ENCODE measurements around the gene CIDEC. TPM values are rescaled to one million over a fixed set of nuclear protein-coding genes. Genes with fewer than 3 reads are reported as not detected.
A peak's percentile ranks its signal among the peaks of the same experiment; 100 is the strongest.
"Not testable (repeated sequence)": the region's sequence is repeated elsewhere in the genome, so short reads cannot be mapped to it uniquely, and the experiment has no call there.

The CIDEC gene
- total RNA-seq, 2 donors from 2014 or later, result 63.3 to 127 TPM

- intact Hi-C loops (cut with DNase I); DNase-seq; ATAC-seq: not testable (repeated sequence)
These were observed 25.6 kb downstream of the CIDEC start for GRCh38 chr3:9854291-9854940.

GRCh38 chr3:9852528-9852927 lies 27.5 kb downstream of the CIDEC start:
- intact Hi-C loops (cut with DNase I), result no loop called here
- ATAC-seq (no peak), DNase-seq (no peak)

- DNase-seq; ATAC-seq; intact Hi-C loops (cut with DNase I): not testable (repeated sequence)
These were observed 28.1 kb downstream of the CIDEC start for GRCh38 chr3:9851926-9852325.

- ATAC-seq; DNase-seq; intact Hi-C loops (cut with DNase I): not testable (repeated sequence)
These were observed 28.7 kb downstream of the CIDEC start for GRCh38 chr3:9851383-9851782.

DNA sequence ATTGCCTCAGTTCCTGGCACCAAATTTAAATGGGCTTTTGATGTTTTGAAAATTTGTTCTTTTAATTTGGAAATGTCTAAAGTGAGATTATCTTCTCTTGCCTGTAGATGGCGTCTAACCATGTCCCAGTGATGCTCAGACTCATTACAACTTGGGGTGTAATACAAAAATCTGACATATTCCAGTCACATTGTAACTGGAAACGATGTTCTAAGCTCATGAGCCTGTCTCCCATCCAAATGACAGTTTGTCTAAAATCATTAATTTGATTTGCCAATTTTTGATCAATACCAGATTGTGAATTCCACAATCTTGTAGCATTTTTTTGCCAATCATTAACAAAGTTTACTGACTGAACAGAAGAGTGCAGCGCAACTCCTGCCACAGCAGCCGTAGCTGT lies 31.2 kb downstream of the CIDEC start:
- intact Hi-C loops (cut with DNase I); ATAC-seq; DNase-seq: not testable (repeated sequence)

GRCh38 chr3:9847870-9848269 lies 32.2 kb downstream of the CIDEC start:
- DNase-seq; ATAC-seq; intact Hi-C loops (cut with DNase I): not testable (repeated sequence)

DNA sequence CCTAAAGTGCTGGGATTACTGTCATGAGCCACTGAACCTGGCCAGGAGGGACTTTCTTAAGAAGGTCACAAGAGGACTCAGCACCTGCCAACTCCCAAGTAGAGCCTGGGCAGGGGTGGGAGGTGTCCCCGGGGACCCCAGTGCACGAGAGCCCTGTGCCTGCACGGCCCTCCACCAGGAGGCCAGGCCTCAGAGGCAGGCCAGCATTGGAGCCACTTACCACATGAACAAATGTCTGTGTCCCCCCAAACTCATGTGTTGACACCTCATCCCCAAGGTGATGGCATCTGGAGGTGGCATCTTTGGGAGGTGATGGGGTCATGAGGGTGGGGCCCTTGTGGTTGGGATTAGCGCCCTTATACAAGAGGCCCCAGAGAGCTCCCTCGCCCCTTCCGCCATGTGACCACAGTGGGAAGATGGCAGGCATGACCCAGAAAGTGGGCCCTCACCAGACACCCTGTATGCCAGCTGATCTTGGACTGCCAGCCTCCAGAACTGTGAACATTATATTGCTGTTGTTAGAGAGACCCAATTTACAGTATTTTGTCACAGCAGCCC lies 33.0 kb downstream of the CIDEC start:
- no peak for DNase-seq
- ATAC-seq, result no peak
- intact Hi-C loops (cut with DNase I), result no loop called here

- ATAC-seq, result no peak
- DNase-seq, result peak; percentile 51
- intact Hi-C loops (cut with DNase I), result no loop called here
These were observed 33.8 kb downstream of the CIDEC start for GRCh38 chr3:9846231-9846630.

DNA sequence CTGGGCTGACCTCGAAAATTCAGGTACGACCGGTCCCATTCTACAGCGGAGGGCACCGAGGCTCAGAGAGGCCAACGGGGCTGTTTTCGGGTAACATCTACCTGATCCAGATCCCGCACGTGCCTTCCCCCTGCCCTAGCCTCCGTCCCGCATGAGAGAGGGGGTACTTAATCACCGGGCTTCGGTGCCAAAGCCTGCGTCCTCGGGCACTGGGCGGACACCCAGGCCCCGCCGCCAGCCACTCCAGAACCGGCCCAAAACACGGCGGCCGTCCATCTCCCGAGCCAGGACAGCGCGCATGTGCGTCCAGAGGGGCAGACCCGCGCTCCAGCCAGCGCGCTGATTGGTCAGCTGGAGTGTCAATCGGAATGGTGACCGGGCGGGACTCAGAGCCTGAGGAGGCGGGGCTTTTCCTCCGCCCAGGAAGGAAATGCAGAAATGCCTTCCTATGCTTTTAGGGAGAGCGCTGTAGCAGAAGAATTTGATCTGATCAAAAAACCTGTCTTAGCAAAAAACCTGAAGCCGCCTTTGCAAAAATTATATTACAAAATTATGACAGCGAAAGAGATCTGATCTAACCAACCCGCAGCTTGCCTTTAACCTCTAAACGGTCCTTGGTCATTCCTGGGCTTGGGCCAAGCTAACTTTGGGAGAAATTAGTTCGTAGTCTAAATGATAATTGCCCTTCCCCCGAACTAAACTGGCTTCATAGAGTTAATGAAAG lies 36.2 kb downstream of the CIDEC start, which contains the start of gene RPUSD3:
Gene RPUSD3, minus strand, starts transcription at position 294 of the 724 bp plus-strand sequence. Its CDS starts 18 bp downstream, at position 276.
- ATAC-seq, result peak; percentile 99
- DNase-seq, result peak; percentile 98
- intact Hi-C loops (cut with DNase I), result no loop called here

GRCh38 chr3:9841015-9841414 lies 39.0 kb downstream of the CIDEC start:
- DNase-seq, result no peak
- intact Hi-C loops (cut with DNase I), result no loop called here
- ATAC-seq, result no peak

DNA sequence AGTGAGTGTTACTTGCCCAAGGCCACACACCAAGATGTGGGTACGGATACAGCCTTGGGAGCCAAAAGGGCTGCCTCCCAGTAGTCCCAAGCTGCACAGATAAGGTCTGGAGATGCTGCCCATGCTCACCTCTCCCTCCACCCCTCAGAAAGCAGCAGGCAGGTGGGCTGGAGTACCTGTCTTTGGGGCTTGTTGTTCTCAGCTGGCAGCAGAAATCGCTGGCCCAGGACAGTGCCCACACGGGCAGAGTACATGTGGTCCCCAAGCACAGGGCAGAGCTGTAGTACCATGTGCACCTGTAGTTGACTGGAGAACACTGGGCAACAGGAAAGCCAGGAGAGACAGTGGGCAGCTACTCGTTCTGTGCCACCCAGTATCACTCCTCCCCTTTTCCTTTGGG lies 41.2 kb downstream of the CIDEC start:
- DNase-seq, result no peak
- intact Hi-C loops (cut with DNase I), result no loop called here

GRCh38 chr3:9837701-9838582 lies 42.1 kb downstream of the CIDEC start:
- ATAC-seq (no peak), DNase-seq (no peak)
- intact Hi-C loops (cut with DNase I), result no loop called here

More for the DNA sequence above, 41.2 kb downstream of the CIDEC start:
- ATAC-seq, result no peak

- DNase-seq, result no peak
- intact Hi-C loops (cut with DNase I), result no loop called here
- ATAC-seq, result no peak
These were observed 45.3 kb downstream of the CIDEC start for GRCh38 chr3:9834520-9835380.

- DNase-seq, result no peak
- no peak for ATAC-seq
These were observed 47.0 kb downstream of the CIDEC start for GRCh38 chr3:9833078-9833477.

DNA sequence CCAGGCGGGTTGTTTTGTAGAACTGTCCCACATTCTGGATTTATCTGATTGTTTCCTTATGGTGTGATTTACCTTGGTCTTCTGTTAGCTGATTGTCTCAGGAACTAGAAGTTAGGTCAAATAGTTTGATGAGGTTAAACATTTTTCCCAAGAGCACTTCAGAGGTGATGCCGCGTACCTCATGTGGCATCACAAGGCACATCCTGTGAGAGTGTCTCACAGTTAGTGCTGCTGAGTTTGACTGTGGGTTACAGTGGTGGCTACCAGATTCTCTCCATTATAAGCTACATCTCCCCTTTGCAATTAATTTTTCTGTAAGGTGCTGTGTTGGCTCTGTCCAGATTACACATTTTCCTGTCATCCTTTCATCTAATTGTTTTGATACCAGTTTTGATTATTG lies 48.8 kb downstream of the CIDEC start:
- ATAC-seq (no peak), DNase-seq (no peak)
- intact Hi-C loops (cut with DNase I), result no loop called here

More at GRCh38 chr3:9833078-9833477, 47.0 kb downstream of the CIDEC start:
- intact Hi-C loops (cut with DNase I), result no loop called here

DNA sequence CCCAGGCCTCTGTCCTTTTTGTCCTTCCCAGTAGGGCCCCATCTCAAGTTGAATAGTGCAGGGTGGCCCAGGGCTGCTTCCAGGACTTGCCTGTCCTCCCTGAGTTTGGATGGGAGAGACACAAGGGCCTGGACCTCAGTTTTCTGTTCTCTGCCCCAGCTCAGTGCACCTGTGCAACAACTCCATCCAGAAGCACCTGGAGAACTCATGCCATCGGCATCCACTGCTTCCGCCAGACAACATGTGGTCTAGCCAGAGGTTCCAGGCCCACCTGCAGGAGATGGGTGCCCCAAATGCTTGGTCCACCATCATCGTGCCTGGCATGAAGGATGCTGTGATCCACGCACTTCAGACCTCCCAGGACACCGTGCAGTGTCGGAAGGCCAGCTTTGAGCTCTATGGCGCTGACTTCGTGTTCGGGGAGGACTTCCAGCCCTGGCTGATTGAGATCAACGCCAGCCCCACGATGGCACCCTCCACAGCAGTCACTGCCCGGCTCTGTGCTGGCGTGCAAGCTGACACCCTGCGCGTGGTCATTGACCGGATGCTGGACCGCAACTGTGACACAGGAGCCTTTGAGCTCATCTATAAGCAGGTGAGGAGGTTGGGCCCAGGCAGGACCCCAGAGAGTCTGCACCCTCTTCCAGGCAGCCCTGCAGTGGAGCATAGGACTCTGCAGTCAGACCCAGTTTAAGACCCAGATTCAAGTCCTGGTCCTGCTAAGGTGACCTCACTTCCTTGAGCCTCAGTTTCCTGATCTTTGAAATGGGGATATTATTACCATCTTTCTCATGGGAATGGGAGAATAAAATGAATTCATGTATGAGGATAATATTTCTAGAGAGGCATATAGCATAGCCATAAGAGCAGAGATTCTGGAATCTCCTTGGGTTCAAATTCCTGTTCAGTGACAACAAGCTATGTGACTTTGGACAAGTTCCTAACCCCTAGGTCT lies 51.0 kb downstream of the CIDEC start:
- DNase-seq (no peak), ATAC-seq (no peak)
- intact Hi-C loops (cut with DNase I), result no loop called here

Data from left cardiac atrium (tissue), 4 donors.